Activated T-cell treated with anti-CD3 and anti-CD28 coated beads for 48 hours (primary cell): ENCODE data around the gene CPNE1.

ENCODE experiments used
- DNase-seq: peaks from one replicate; pipeline ENCODE4 v3.0.0-alpha.2; 2020; ENCODE audit warnings: low read depth

Gene CPNE1

DNA sequence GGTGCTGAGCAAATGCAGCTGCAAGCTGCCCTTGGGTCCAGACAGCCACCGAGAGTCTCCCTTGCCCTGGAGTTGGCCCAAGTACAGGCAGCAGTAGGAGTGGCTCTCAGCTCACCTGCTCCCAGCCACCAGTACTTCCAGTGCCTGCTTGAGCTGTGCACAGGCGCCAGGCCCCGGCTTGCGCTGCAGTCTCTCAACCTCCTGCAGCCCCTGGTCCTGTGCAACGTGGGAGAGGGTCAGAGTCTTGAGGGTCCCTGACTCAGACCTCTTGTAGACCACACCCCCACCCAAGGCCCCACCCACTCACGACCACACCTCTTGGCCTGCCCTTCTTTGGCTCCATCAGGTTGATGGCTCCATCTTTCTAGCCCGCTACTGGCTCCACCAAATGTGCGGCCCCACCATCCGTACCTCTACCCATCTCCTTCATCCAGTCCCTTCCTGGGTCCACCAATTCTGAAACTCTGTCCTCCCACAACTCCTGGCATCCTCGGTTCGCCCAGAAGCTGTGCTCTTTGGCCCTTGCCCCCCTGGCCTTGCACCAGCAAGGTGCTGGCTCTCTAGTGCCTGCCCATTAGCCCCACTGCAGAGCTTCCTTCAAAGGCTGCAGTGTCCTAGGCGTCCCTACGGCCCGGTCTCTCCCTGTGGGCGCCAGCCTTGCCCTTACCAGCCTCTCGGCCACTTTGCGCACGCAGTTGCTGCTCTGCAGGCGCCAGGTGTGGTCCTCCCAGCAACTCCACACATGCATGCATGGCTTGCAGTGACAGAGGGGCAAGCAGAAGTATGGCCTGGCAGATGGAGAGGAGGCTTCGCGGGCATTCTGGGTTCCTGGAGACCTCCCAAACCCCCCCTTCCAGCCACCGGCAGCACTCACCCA, 65.6 kb downstream of the CPNE1 start:
- DNase-seq: no peak

DNA sequence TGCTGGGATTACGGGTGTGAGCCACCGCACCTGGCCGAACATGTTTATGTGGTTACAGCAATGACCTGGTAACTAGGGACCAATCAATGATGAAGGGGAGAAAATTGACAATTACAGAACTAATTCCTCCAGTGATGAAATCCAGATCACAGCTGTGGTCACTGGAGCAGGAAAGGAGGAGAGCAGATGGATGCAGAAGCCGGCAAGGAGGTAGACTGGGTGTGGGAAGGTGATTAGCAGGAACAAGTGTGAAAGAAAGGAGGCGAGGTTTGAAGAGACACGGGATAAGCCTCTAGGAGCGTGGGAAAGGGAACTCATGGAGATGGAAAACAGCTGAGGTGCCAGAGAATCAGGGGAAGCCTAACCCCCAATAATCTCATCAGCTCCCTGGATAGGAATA, 66.2 kb downstream of the CPNE1 start:
- DNase-seq: no peak

DNA sequence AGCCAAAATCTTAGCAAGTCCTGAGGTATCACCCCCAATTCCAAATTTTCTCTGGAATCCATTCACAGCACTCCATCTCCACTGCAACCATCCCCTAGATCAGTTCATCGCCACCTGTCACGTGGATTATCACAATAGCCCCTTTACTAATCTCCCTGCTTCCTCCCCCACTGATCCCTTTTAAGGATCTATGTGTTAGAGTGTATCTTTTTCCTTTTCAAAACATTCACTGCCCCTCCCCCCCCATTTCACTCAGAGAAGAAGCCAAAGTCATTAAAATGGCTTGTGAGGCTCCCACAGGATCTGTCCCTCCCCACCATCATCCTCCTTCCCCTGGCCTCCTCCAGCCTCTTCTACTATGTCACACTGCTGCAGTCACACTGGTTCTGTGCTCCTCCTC, 67.5 kb downstream of the CPNE1 start:
- no peak for DNase-seq

DNA sequence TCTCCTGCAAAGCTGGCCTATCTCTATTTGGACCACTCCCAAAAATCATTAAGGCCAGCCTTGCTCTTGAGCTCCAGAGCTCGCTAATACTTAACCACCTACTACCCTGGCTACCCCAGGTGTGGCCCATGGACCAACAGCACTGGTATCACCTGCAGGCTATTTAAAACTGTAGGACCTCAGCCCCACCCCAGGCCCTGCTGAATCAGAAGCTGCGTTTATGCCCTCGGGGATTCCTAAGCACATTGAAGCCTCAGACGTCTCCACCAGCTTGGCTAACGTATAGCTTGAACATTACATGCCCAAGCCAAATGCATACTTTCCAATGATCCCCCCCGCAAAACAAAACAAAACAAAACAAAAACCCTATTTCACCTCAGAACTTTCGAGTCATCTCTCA, 68.8 kb downstream of the CPNE1 start:
- DNase-seq: no peak

DNA sequence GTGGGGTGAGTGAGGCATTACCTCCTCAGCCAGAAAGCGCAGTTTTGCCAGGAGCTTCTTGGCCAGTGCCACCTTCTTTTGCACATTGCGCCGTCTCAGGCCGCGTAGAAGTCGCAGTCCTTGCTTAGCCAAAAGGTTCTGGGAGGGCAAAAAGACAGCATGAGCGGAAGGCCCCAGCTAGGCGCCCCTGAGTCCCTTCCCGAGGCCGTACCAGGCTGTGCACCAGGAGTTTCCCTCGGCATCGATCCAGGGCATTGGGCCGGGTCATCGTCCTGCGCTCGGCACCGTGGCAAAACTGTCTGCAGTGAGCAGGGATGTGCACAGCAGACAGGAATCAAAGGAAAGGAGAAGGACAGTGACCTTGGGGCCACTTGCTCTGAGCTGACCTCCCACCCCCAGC, 69.2 kb downstream of the CPNE1 start:
- no peak for DNase-seq

DNA sequence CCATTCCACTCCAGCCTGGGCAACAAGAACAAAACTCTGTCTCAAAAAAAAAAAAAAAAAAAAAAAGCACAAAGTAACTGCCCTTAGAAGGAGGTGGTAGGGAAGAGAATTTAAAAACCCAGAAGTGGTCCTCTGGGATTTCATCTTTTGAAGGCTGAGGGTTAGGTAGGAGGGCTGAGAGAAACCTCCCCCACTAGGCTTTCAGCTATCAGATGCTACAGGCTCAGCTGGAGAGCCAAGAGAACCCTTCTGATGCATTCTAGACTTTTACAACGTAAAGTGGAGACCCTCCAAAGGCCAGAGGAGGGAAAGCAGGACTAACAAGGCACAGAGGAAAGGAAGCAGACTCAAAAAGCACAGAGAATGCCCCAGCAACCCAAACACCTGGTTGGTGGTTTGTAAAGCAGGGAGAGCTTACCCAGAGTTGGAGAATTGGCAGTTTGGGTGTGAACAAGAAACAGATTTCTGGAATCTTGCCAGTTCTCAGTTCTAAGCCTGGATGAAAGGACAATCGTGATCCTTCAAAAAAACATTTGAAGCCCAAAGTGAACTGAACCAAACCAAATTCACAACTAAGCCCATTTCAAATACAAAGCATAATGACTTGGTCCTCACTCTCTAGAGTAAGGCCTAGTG, 72.2 kb downstream of the CPNE1 start:
- no peak for DNase-seq

DNA sequence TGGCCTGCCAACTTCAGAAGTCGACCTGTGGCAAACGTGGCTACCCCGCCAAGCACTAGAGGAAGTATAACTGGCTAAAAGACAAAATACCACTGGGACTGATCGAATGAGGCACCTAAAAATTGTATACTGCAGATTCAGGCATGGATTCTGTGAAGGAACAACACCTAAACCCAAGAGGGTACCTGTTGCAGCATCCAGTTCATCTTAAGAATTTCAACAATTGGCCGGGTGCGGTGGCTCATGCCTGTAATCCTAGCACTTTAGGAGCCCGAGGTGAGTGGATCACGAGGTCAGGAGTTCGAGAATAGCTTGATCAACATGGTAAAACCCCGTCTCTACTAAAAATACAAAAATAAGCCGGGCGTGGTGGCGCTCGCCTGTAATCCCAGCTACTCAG, 76.3 kb downstream of the CPNE1 start:
- DNase-seq: no peak

DNA sequence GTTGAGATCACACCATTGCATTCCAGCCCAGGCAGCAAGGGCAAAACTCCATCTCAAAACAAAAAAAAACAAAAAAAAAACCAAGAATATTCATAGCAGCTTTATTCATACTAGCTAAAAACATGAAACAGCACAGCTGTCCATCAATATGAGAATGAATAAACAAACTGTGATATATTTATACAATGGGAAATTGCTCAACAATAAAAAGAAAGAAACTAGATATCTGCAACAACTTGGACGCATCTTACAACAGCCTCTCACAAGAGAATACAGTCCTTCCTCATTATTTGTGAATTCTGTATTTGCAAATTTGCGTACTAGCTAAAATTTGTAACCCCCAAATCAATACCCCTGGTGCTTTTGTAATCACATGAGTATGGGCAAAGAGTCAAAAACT, 77.3 kb downstream of the CPNE1 start:
- DNase-seq: no peak

DNA sequence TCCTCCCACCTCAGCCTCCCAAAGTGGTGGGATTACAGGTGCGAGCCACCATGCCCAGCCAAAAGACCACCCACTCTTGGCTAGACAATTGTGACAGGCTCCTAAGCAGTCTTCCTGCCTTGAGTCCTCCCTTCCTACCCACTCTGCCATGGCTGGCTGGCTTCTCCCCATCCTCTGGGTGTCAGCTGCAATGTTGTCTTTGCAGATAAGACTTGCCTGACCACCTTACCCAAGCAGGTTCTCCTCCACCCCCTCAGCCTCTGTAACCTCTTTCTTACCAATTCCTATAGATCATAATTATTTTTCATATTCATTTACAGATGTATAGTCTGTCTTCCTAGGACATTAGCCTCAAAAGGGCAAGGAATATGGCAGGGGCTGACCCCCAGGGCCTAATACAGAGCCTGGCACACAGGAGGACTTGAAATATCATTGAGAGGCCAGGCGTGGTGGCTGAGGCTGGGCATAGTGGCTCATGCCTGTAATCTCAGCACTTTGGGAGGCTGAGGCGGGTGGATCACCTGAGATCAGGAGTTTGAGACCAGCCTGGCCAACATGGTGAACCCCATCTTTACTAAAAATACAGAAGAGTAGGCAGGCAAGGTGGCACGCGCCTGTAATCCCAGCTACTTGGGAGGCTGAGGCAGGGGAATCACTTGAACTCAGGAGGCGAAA, 77.8 kb downstream of the CPNE1 start:
- no peak for DNase-seq

DNA sequence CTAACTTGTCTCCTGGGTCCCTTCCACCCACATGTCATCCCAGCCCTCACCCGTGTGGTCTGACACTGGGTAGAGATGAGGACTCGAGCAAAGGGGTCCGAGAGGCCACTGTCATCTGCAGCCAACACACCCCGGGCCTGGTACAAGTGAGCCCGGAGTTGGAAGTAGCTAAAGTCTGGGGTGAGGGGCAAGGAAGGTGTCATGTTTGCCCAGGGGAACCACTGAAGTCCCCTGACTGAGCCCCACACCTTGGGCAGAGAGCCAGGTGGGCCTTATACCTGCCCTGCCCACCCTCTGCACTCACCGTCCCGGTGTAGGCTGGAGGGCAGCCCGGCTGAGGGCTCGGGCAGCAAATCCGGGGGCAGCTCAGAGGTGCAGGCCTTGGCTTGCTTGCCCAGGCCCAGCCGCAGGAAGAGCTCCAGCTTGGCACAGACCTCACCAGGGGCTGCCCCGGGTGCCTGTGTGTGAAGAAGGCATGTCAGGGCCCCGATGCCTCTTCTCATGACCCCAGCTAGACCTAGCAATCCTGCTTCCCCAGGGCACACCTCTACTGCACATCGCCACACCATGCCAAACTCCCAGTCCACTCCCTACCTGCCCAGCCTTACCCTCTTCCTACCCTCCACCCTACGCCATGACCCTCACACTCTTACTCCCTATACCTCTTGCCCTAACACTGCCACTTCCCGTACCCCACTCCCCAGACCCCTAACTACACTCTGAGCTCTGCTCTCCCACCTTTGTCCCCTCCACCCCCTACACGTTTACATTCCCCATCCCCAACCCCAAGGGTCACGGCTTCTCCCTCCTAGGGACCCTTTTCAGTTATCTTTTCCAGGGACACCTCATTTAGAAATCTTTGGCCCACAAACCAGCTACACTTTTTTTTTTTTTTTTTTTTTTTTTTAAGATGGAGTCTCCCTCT, 80.8 kb downstream of the CPNE1 start:
- DNase-seq: no peak

DNA sequence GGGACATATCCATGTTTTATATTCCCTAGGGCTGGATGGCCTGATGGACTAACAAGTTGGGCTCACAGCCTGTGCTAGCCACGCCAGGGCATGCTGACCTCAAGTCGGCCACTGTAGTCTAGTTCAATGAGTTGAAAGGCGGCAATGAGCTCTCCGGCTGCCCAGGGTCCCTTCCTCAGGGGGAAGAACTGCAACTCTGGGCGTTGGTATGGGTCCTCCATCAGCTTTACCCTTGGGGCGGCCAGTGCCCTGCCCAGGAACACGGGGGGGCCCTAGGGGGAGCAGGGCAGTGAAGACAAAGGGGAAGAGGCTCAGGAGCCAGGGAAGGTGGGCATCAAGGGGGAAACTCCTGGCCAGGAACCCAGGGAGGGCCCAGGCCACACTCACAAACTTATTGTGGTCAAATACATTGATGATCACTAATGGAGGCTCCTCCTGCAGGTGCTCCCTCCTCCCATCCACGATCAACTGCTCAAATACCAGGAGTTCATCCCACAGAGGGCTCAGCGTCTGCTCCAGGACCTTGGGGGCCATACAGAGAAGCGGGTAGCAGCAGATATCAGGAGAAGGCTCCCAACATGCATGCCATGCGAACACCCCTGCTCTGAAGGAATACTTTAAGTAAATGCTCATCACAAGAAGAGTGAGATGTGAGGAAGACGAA, 81.8 kb downstream of the CPNE1 start:
- no peak for DNase-seq

DNA sequence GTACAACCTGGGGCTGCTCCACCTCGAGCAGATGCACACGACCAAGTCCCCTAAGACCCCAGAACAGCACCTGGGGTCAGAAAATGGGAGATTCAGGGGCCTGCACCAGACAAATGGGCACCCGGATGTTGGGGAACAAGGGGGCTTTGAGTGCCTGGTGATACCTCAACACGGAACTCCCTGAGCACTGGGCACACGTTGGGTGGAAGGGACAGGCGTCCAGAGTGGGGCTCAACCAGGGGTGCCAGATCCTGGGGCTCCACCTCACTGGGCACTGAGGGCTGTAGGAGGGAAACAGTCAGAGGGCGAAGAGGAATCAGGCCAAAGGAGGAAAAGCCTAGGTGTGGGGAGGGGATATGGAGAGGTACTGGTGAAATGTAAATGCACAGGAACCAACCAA, 82.6 kb downstream of the CPNE1 start:
- DNase-seq: no peak

DNA sequence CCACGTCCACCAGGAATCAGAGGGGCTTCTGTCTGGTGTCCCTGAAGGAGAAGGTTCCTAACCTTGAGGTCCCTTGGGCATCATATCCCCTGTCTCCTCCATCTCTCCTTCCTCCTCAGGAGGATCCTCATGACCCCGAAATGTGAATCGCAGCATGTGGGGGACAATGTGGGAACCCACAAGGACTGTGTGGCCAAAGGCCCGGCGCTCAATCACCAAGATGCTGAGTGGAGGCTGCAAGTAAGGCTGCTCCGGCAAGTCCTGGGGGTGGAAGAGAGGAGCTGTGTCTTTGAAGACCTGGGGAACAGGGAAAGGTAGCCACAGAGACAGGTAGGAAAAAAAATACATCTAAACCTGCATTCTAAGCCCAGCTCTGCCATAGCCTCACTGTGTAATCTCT, 85.5 kb downstream of the CPNE1 start:
- no peak for DNase-seq

DNA sequence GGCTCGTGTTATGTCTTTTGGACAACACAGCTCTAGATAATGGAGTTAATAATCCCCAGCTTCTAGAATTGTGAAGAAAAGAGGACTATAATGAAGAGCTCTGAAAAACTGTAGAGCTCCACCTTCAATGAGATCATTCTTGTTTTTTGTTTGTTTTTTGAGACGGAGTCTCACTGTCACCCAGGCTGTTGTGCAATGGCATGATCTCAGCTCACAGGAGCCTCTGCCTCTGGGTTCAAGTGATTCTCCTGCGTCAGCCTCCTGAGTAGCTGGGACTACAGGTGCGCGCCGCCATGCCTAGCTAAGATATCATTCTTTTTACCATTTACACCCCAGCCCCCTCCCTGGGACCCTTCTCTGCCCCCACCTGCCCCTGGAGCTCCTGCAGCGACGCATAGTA, 86.2 kb downstream of the CPNE1 start:
- no peak for DNase-seq

DNA sequence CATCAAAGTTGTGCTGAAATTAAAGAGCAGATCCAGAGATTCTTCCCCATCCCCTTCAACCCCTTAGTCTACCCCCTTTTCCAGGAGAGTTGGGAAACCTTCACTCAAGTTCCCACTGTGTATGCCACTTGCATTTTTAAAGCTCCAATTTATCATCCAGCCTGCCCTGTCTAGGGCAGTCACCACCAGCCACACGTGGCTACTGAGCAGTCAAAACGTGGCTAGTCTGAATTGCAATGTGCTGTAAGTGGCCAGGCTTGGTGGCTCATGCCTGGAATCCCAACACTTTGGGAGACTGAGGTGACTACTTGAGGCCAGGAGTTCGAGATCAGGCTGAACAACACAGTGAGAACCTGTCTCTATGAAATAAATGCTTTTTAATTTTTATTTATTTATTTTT, 87.9 kb downstream of the CPNE1 start:
- DNase-seq: no peak
